H9 (cell line): ENCODE measurements around the gene NDUFA12. TPM values are rescaled to one million over a fixed set of nuclear protein-coding genes. Genes with fewer than 3 reads are reported as not detected.

Experiments
- DNase-seq: peaks from one replicate; pipeline ENCODE4 v3.0.0-alpha.2; 2017
- H2AFZ ChIP-seq: one replicate; pipeline ENCODE4 v1.6.1; 2013; ENCODE audit warnings: mild to moderate bottlenecking, low read length, control low read depth, moderate library complexity
- H2AK5ac ChIP-seq: 2 replicates; pipeline ENCODE4 v1.6.1; 2013; ENCODE audit warnings: low read length, control low read depth, mixed read lengths; ENCODE audit not compliant: insufficient read length
- H2BK120ac ChIP-seq: one replicate; pipeline ENCODE4 v1.6.1; 2013; ENCODE audit warnings: low read depth, mild to moderate bottlenecking, low read length, control low read depth, inconsistent platforms; ENCODE audit not compliant: poor library complexity, severe bottlenecking
- H2BK12ac ChIP-seq: 2 replicates; pipeline ENCODE4 v1.6.1; 2013; ENCODE audit warnings: low read length, control low read depth, mixed read lengths, low read depth; ENCODE audit not compliant: insufficient read length
- H2BK15ac ChIP-seq: 2 replicates; pipeline ENCODE4 v1.6.1; 2013; ENCODE audit warnings: low read depth, low read length, control low read depth
- H2BK20ac ChIP-seq: one replicate; pipeline ENCODE4 v1.6.1; 2013; ENCODE audit warnings: low read depth, mild to moderate bottlenecking, low read length, control low read depth, inconsistent platforms; ENCODE audit not compliant: poor library complexity, severe bottlenecking
- H2BK5ac ChIP-seq: 2 replicates; pipeline ENCODE4 v1.6.1; 2013; ENCODE audit warnings: low read length, control low read depth, mixed read lengths; ENCODE audit not compliant: insufficient read length
- H3K14ac ChIP-seq: 2 replicates; pipeline ENCODE4 v1.6.1; 2013; ENCODE audit warnings: low read length, control low read depth; ENCODE audit not compliant: insufficient read depth
- H3K18ac ChIP-seq: 2 replicates; pipeline ENCODE4 v1.6.1; 2013; ENCODE audit warnings: low read depth, mild to moderate bottlenecking, mixed read lengths, low read length, control low read depth; ENCODE audit not compliant: insufficient read length
- H3K23ac ChIP-seq: 2 replicates; pipeline ENCODE4 v1.6.1; 2013; ENCODE audit warnings: low read length, control low read depth, mixed read lengths, low read depth; ENCODE audit not compliant: insufficient read length
- H3K23me2 ChIP-seq: 2 replicates; pipeline ENCODE4 v1.6.1; 2013; ENCODE audit warnings: low read depth, mild to moderate bottlenecking, mixed read lengths, low read length, control low read depth; ENCODE audit not compliant: insufficient read length, poor library complexity, severe bottlenecking
- H3K27ac ChIP-seq: 2 replicates; pipeline ENCODE4 v1.5.1; 2013; ENCODE audit warnings: low read length, control low read depth, mixed read lengths, low read depth; ENCODE audit not compliant: insufficient read length
- H3K27me3 ChIP-seq: 2 replicates; pipeline ENCODE4 v1.6.1; 2013; ENCODE audit warnings: low read length, control low read depth, inconsistent platforms; ENCODE audit not compliant: insufficient read depth
- H3K4ac ChIP-seq: 2 replicates; pipeline ENCODE4 v1.6.1; 2013; ENCODE audit warnings: low read depth, mild to moderate bottlenecking, control low read depth, inconsistent platforms, low read length, moderate library complexity
- H3K4me1 ChIP-seq: 2 replicates; pipeline ENCODE4 v1.6.1; 2013; ENCODE audit warnings: low read length, control low read depth, inconsistent platforms; ENCODE audit not compliant: insufficient read depth
- H3K4me2 ChIP-seq: 2 replicates; pipeline ENCODE4 v1.6.1; 2013; ENCODE audit warnings: low read length, control low read depth, mixed read lengths; ENCODE audit not compliant: insufficient read length, insufficient read depth
- H3K56ac ChIP-seq: 2 replicates; pipeline ENCODE4 v1.6.1; 2013; ENCODE audit warnings: low read depth, mild to moderate bottlenecking, mixed read lengths, low read length, control low read depth; ENCODE audit not compliant: insufficient read length
- H3K79me1 ChIP-seq: 2 replicates; pipeline ENCODE4 v1.6.1; 2013; ENCODE audit warnings: low read depth, mild to moderate bottlenecking, moderate library complexity, low read length, control low read depth, inconsistent platforms; ENCODE audit not compliant: insufficient read depth, poor library complexity, severe bottlenecking
- H3K79me2 ChIP-seq: 2 replicates; pipeline ENCODE4 v1.6.1; 2013; ENCODE audit warnings: low read length, control low read depth, inconsistent platforms; ENCODE audit not compliant: insufficient read depth
- H3K9ac ChIP-seq: 2 replicates; pipeline ENCODE4 v1.6.1; 2013; ENCODE audit warnings: low read length, control low read depth, mixed read lengths; ENCODE audit not compliant: insufficient read length; ENCODE audit errors: extremely low read depth
- H3K9me3 ChIP-seq: one replicate; pipeline ENCODE4 v1.6.1; 2013; ENCODE audit warnings: low read depth, low read length, inconsistent platforms; ENCODE audit not compliant: control insufficient read depth
- H3T11ph ChIP-seq: one replicate; pipeline ENCODE4 v1.6.1; 2013; ENCODE audit warnings: mild to moderate bottlenecking, low read length, control low read depth, inconsistent platforms
- H4K20me1 ChIP-seq: one replicate; pipeline ENCODE4 v1.6.1; 2013; ENCODE audit not compliant: control insufficient read depth, insufficient read length, insufficient read depth
- H4K5ac ChIP-seq: 2 replicates; pipeline ENCODE4 v1.6.1; 2013; ENCODE audit warnings: low read depth, mild to moderate bottlenecking, mixed read lengths, low read length, control low read depth; ENCODE audit not compliant: insufficient read length
- H4K8ac ChIP-seq: replicated peaks from 2 replicates; pipeline ENCODE4 v1.6.1; 2013; ENCODE audit warnings: low read length, control low read depth, mixed read lengths, low read depth; ENCODE audit not compliant: insufficient read length
- H4K91ac ChIP-seq: 2 replicates; pipeline ENCODE4 v1.6.1; 2013; ENCODE audit warnings: low read depth, mild to moderate bottlenecking, moderate library complexity, mixed read lengths, low read length, control low read depth; ENCODE audit not compliant: insufficient read length
- H3K27ac Mint-ChIP-seq, 3 experiments: 2 replicates in 2 of 3; 3 replicates in 1 of 3; pipeline ENCODE4 v1.8.0; 2020 to 2021; ENCODE audit warnings: mixed read lengths in 3 of 3, mild to moderate bottlenecking in 1 of 3, moderate library complexity in 1 of 3
- H3K27me3 Mint-ChIP-seq: 2 replicates; pipeline ENCODE4 v1.8.0; 2021; ENCODE audit warnings: low read depth, mild to moderate bottlenecking, moderate library complexity, mixed read lengths
- H3K36me3 Mint-ChIP-seq, 3 experiments: 2 replicates in 2 of 3; 3 replicates in 1 of 3; pipeline ENCODE4 v1.8.0; 2020 to 2021; ENCODE audit warnings: low read depth in 3 of 3, mixed read lengths in 3 of 3; ENCODE audit not compliant: insufficient read depth in 1 of 3
- H3K4me1 Mint-ChIP-seq, 2 experiments: 2 replicates each; pipeline ENCODE4 v1.8.0; 2020; ENCODE audit warnings: mixed read lengths in 2 of 2
- H3K4me3 Mint-ChIP-seq, 2 experiments: 2 replicates in 1 of 2; 3 replicates in 1 of 2; pipeline ENCODE4 v1.8.0; 2020 to 2021; ENCODE audit warnings: mild to moderate bottlenecking in 2 of 2, mixed read lengths in 2 of 2, moderate library complexity in 1 of 2
- H3K9me3 Mint-ChIP-seq, 2 experiments: 2 replicates in 1 of 2; 3 replicates in 1 of 2; pipeline ENCODE4 v1.8.0; 2020; ENCODE audit warnings: mild to moderate bottlenecking in 2 of 2, mixed read lengths in 2 of 2, moderate library complexity in 1 of 2
- WGBS: extraction: QIAGEN DNeasy Blood & Tissue Kit; methylation state at CpG from one replicate; pipeline ENCODE4 v1.1.7; 2013; ENCODE audit warnings: missing lambda C conversion rate, low lambda C conversion rate, mixed read lengths; ENCODE audit not compliant: insufficient read length; ENCODE audit errors: extremely low coverage; 5-methylcytosine and 5-hydroxymethylcytosine counted together
- total RNA-seq: library from RNA; stranded (reverse); gene quantifications from 2 replicates; pipeline ENCODE4 v1.2.1, GENCODE V29; 2021
- TF ChIP-seq, protein P1 (sequence below): fragments of 200-600 bp; sonication (generic); conservative IDR thresholded peaks from 3 replicates; pipeline ENCODE4 v1.8.0; 2021; ENCODE audit warnings: antibody characterized with exemption, mild to moderate bottlenecking

The NDUFA12 gene
- total RNA-seq, 1 experiment from 2014 or later: 104 TPM

- Mint-ChIP-seq H3K4me1 (peaks cover 5 to 6% of the 10 kb centered on the region in 2 experiments), H3K27me3 (no peaks in the 10 kb centered on the region), H3K4me3 (no peak overlapping the region), H3K9me3 (no peaks in the 10 kb centered on the region), H3K36me3 (peaks cover 0 to 4% (median 1%) of the 10 kb centered on the region in 3 experiments; a peak in 2 of 7 replicates), H3K27ac (no peak overlapping the region)
- Histone ChIP-seq H4K20me1 (no peaks in the 10 kb centered on the region), H3K23ac (no peak overlapping the region), H2BK120ac (no peak overlapping the region), H4K5ac (no peak overlapping the region), H4K8ac (no peak overlapping the region), H2BK12ac (no peak overlapping the region), H3K56ac (no peak overlapping the region), H3K18ac (no peak overlapping the region), H3K9ac (no peak overlapping the region), H2BK15ac (no peak overlapping the region), H3K4ac (no peak overlapping the region), H3K79me2 (no peaks in the 10 kb centered on the region), H3K14ac (no peak overlapping the region), H2BK20ac (no peak overlapping the region), H3K4me2 (no peak overlapping the region), H3K27ac (no peak overlapping the region), H3K23me2 (no peaks in the 10 kb centered on the region), H3T11ph (no peak overlapping the region), H3K4me1 (no peaks in the 10 kb centered on the region; the same call in 1 of the 2 replicates), H2BK5ac (no peak overlapping the region), H3K9me3 (no peaks in the 10 kb centered on the region), H3K79me1 (peaks cover 2% of the 10 kb centered on the region), H2AK5ac (no peak overlapping the region), H4K91ac (no peak overlapping the region), H2AFZ (no peak overlapping the region), H3K27me3 (no peaks in the 10 kb centered on the region)
- TF ChIP-seq, protein P1, sequence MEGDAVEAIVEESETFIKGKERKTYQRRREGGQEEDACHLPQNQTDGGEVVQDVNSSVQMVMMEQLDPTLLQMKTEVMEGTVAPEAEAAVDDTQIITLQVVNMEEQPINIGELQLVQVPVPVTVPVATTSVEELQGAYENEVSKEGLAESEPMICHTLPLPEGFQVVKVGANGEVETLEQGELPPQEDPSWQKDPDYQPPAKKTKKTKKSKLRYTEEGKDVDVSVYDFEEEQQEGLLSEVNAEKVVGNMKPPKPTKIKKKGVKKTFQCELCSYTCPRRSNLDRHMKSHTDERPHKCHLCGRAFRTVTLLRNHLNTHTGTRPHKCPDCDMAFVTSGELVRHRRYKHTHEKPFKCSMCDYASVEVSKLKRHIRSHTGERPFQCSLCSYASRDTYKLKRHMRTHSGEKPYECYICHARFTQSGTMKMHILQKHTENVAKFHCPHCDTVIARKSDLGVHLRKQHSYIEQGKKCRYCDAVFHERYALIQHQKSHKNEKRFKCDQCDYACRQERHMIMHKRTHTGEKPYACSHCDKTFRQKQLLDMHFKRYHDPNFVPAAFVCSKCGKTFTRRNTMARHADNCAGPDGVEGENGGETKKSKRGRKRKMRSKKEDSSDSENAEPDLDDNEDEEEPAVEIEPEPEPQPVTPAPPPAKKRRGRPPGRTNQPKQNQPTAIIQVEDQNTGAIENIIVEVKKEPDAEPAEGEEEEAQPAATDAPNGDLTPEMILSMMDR: no peak; the same call in 2 of the 3 replicates
- no peak for DNase-seq
- no CpG with 5 or more reads among the region's 4 CpGs for WGBS
Observed at GRCh38 chr12:94980577-94980976, 22.9 kb downstream of the NDUFA12 start.
